ENCODE data around the gene RNF157. TPM values are rescaled to one million over a fixed set of nuclear protein-coding genes. Genes with fewer than 3 reads are reported as not detected.

The RNF157 gene
- total and polyA plus RNA-seq, 2 of the 4 experiments (the other 2 are of a cell fraction), result 0.54 to 1.3 TPM

- POLR2A ChIA-PET (ENCODE audit: unreplicated experiment), result no interaction called here
- no peak overlapping the region for H3K4me2 ChIP-seq (ENCODE audit: low read depth, low read length)
- no peak overlapping the region for H2AK9ac ChIP-seq (replicated peaks; ENCODE audit: low read depth, low read length, poor library complexity)
- no peak for TF ChIP-seq FOS (IDR thresholded peaks at IDR 0.05; ENCODE audit: low read depth, low read length)
- TF ChIP-seq USF2 (IDR thresholded peaks at IDR 0.05; ENCODE audit: low read depth, low read length), result no peak
- TF ChIP-seq CTCF (conservative IDR thresholded peaks at IDR 0.05; ENCODE audit: low read depth, low read length), result no peak
- TF ChIP-seq MAZ (IDR thresholded peaks at IDR 0.05; ENCODE audit: borderline replicate concordance, low read depth, low read length), result no peak
- no peak for TF ChIP-seq MXI1 (IDR thresholded peaks at IDR 0.05; ENCODE audit: borderline replicate concordance, low read depth, low read length)
- no peak for TF ChIP-seq RAD21 (IDR thresholded peaks at IDR 0.05; ENCODE audit: low read length)
- TF ChIP-seq NFE2L2 (IDR thresholded peaks at IDR 0.05; ENCODE audit: low read depth, low read length), result no peak
- TF ChIP-seq RCOR1 (IDR thresholded peaks at IDR 0.05; ENCODE audit: insufficient replicate concordance, low read length), result no peak
- no peak for TF ChIP-seq POLR2A (IDR thresholded peaks at IDR 0.05; ENCODE audit: low read depth, low read length)
- TF ChIP-seq CEBPB (IDR thresholded peaks at IDR 0.05; ENCODE audit: low read depth, low read length), result no peak
- TF ChIP-seq CHD1 (IDR thresholded peaks at IDR 0.05; ENCODE audit: low read depth, low read length), result no peak
- TF ChIP-seq SMC3 (IDR thresholded peaks at IDR 0.05; ENCODE audit: low read depth, low read length), result no peak
- CTCF ChIA-PET, result no interaction called here
- H2BK20ac ChIP-seq (ENCODE audit: low read depth, low read length), result no peak overlapping the region
- peaks cover 16 to 34% of the 10 kb centered on the region in 2 experiments for H3K79me1 ChIP-seq (ENCODE audit: low read depth in 1 of 2, low read length in 2 of 2)
- H3K14ac ChIP-seq (replicated peaks; ENCODE audit: low read depth, low read length), result no peak overlapping the region
- no TSS peak for BruUV-seq (replicated peaks)
- H4K91ac ChIP-seq (ENCODE audit: insufficient read depth, low read depth, low read length), result no peak overlapping the region
- ATAC-seq (ENCODE audit: low read depth) (no peak), DNase-seq (no peak)
- H3K9me3 ChIP-seq (ENCODE audit: control insufficient read depth, insufficient read depth, low read length), result no peaks in the 10 kb centered on the region
- H3K4me1 ChIP-seq (ENCODE audit: control insufficient read depth, insufficient read depth, low read length), result peaks cover 8% of the 10 kb centered on the region; the same call in 1 of the 2 replicates
- peaks cover 10% of the 10 kb centered on the region for H3K9me1 ChIP-seq (ENCODE audit: insufficient read depth, low read length)
- no peak overlapping the region for H3K56ac ChIP-seq (ENCODE audit: extremely low read depth, insufficient read depth, low read length)
- no peak overlapping the region for H3K4me3 ChIP-seq (ENCODE audit: insufficient read depth, low read depth, low read length)
- peak overlapping the region; percentile 68 for H2AFZ ChIP-seq (replicated peaks; ENCODE audit: low read length, poor library complexity)
- no peak overlapping the region for H2BK15ac ChIP-seq (ENCODE audit: low read depth, low read length)
- in situ Hi-C loops (cut with MboI; ENCODE audit: low sequenced_read_pairs), result no loop called here
- no peak overlapping the region for H3K23ac ChIP-seq (ENCODE audit: low read depth, low read length)
- dilution Hi-C loops (cut with HindIII; ENCODE audit: low sequenced_read_pairs, unreplicated experiment), result no loop called here
- peaks cover 5% of the 10 kb centered on the region; the same call in 1 of the 2 replicates for H4K20me1 ChIP-seq (ENCODE audit: insufficient read depth, low read length)
- no peak overlapping the region for H2AK5ac ChIP-seq (ENCODE audit: low read depth, low read length)
- H4K5ac ChIP-seq (ENCODE audit: low read depth, low read length), result peak overlapping the region; percentile 33; the same call in 1 of the 2 replicates
- no peak overlapping the region for H3K27ac ChIP-seq (ENCODE audit: insufficient read depth, low read length)
- H3K18ac ChIP-seq (ENCODE audit: low read depth, low read length), result no peak overlapping the region
- H3K36me3 ChIP-seq (ENCODE audit: control insufficient read depth, insufficient read depth, low read length), result peaks cover 8% of the 10 kb centered on the region
- 100% methylated on average over 1 of the region's 5 CpGs; no CpG with 5 or more reads in 1 of the 2 experiments for WGBS, 2 experiments (ENCODE audit: extremely low coverage in 2 of 2, insufficient read length in 1 of 2)
- intact Hi-C loops (cut with micrococcal nuclease), result no loop called here
- H3K27me3 ChIP-seq (ENCODE audit: control insufficient read depth, insufficient read depth, low read length), result no peaks in the 10 kb centered on the region
- no peak overlapping the region for H2BK5ac ChIP-seq (ENCODE audit: low read depth, low read length, poor library complexity, severe bottlenecking)
- no peak overlapping the region for H3K9ac ChIP-seq (ENCODE audit: low read depth, low read length)
- no peak overlapping the region for H3K4ac ChIP-seq (ENCODE audit: low read depth, low read length)
- no peak overlapping the region for H2BK120ac ChIP-seq (ENCODE audit: low read depth, low read length)
- H4K8ac ChIP-seq (ENCODE audit: low read depth in 2 of 2, low read length in 2 of 2), result peak overlapping the region; percentile 17 to 98; a peak in 2 of 4 replicates
Measured at GRCh38 chr17:76104896-76105231, 135.4 kb downstream of the RNF157 start.

Measured in IMR-90 (cell line).